Measurements from ENCODE around the gene TCEAL8.

GRCh38 chrX:103304705-103305104 lies 49.8 kb upstream of the TCEAL8 start:
- TF ChIP-seq SIN3A (IDR thresholded peaks at IDR 0.05; ENCODE audit: borderline replicate concordance, insufficient read depth, low read length) (no peak), POLR2AphosphoS5 (IDR thresholded peaks at IDR 0.05; ENCODE audit: low read depth, low read length) (no peak), TAF1 (IDR thresholded peaks at IDR 0.05; ENCODE audit: borderline replicate concordance, insufficient read depth, low read length) (no peak)
